ENCODE data around the gene TTC23L. TPM values are rescaled to one million over a fixed set of nuclear protein-coding genes. Genes with fewer than 3 reads are reported as not detected.

The TTC23L gene
- total and polyA plus RNA-seq, 2 of the 8 experiments (the other 6 are each of a cell fraction or from before 2014, with no cell fraction given): 1.1 to 2.4 TPM

GRCh38 chr5:34941936-34942335 is 103.0 kb downstream of the TTC23L start:
- H3K23me2 ChIP-seq (ENCODE audit: low read depth, low read length): no peaks in the 10 kb centered on the region
- H4K91ac ChIP-seq (replicated peaks; ENCODE audit: insufficient read length, low read length): no peak overlapping the region
- no peak overlapping the region for H2BK5ac ChIP-seq (ENCODE audit: low read depth, low read length)
- H3K14ac ChIP-seq (ENCODE audit: insufficient read length): no peak overlapping the region
- H3K4me3 ChIP-seq (ENCODE audit: extremely low read depth in 1 of 4, insufficient read depth in 2 of 4, low read depth in 3 of 4, low read length in 4 of 4): no peak overlapping the region
- H4K5ac ChIP-seq (ENCODE audit: insufficient read length, low read depth, low read length): no peak overlapping the region
- no peak overlapping the region for H2BK15ac ChIP-seq (ENCODE audit: low read length)
- H4K20me1 ChIP-seq (replicated peaks in 1 of 2; ENCODE audit: control insufficient read depth in 1 of 2, insufficient read depth in 2 of 2, low read length in 2 of 2): peaks cover 0 to 1% of the 10 kb centered on the region in 2 experiments
- no peaks in the 10 kb centered on the region for H3K4me1 ChIP-seq (replicated peaks in 1 of 4; ENCODE audit: control insufficient read depth in 3 of 4, insufficient read depth in 4 of 4, low read length in 3 of 4)
- H2BK120ac ChIP-seq (replicated peaks; ENCODE audit: low read depth, low read length): no peak overlapping the region
- H2AFZ ChIP-seq (ENCODE audit: low read length): no peak overlapping the region
- H3K36me3 ChIP-seq (ENCODE audit: control insufficient read depth in 2 of 4, insufficient read depth in 4 of 4, low read length in 3 of 4): peaks cover 16 to 86% (median 32%) of the 10 kb centered on the region in 4 experiments
- H2BK20ac ChIP-seq (ENCODE audit: low read length): no peak overlapping the region
- H3K9me3 ChIP-seq (ENCODE audit: insufficient read depth in 2 of 2, low read depth in 1 of 2, low read length in 1 of 2): no peaks in the 10 kb centered on the region
- DNase-seq (ENCODE audit: low read depth in 1 of 2, low spot score in 2 of 2) (no peak), FAIRE-seq (no peak)
- H3K27ac ChIP-seq (ENCODE audit: low read depth, low read length): no peak overlapping the region
- H3K4ac ChIP-seq (replicated peaks; ENCODE audit: insufficient read length, low read depth, low read length): no peak overlapping the region
- no peak overlapping the region for H3K9ac ChIP-seq (replicated peaks in 1 of 4; ENCODE audit: extremely low read depth in 1 of 4, low read depth in 3 of 4, low read length in 3 of 4)
- no peaks in the 10 kb centered on the region for H3K27me3 ChIP-seq (replicated peaks in 1 of 4; ENCODE audit: control insufficient read depth in 3 of 4, extremely low read depth in 1 of 4, insufficient read depth in 3 of 4, low read length in 3 of 4)
- H2AK5ac ChIP-seq (ENCODE audit: low read depth, low read length): no peak overlapping the region
- WGBS, 2 experiments (ENCODE audit: extremely low coverage in 1 of 2, insufficient coverage in 1 of 2, insufficient read length in 1 of 2, insufficient replicate concordance in 2 of 2, low coverage in 1 of 2, low lambda C conversion rate in 2 of 2, missing lambda C conversion rate in 1 of 2): 93% methylated on average over 3 of the region's 3 CpGs; no CpG with 5 or more reads in 1 of the 2 experiments
- H3K56ac ChIP-seq (replicated peaks; ENCODE audit: insufficient read length, low read depth, low read length): no peak overlapping the region
- no peak overlapping the region for H3K18ac ChIP-seq (ENCODE audit: extremely low read depth, low read length)
- no peak overlapping the region for H4K8ac ChIP-seq (ENCODE audit: extremely low read depth, insufficient read depth, low read length)
- POLR2A ChIA-PET (ENCODE audit: partially characterized antibody): no interaction called here
- no peak overlapping the region for H2BK12ac ChIP-seq (ENCODE audit: low read depth, low read length)
- no peak overlapping the region for H3K4me2 ChIP-seq (ENCODE audit: insufficient read depth in 1 of 2, low read depth in 2 of 2, low read length in 2 of 2)
- no peaks in the 10 kb centered on the region for H3K79me1 ChIP-seq (ENCODE audit: low read depth, low read length)
- CTCF ChIA-PET (ENCODE audit: partially characterized antibody): no interaction called here
- H3K79me2 ChIP-seq (ENCODE audit: control insufficient read depth in 1 of 2, insufficient read depth in 2 of 2, low read length in 2 of 2): no peaks in the 10 kb centered on the region
- no peak overlapping the region for H3K23ac ChIP-seq (ENCODE audit: insufficient read length)
- TF ChIP-seq ATF2 (IDR thresholded peaks at IDR 0.05; ENCODE audit: low read length): no peak
- TF ChIP-seq CBX5 (IDR thresholded peaks at IDR 0.05; ENCODE audit: low read depth, low read length): no peak
- no peak for TF ChIP-seq SUZ12 (IDR thresholded peaks at IDR 0.05; ENCODE audit: low read length)
- no peak for TF ChIP-seq SIX5 (IDR thresholded peaks at IDR 0.05; ENCODE audit: low read depth, low read length)
- no peak for TF ChIP-seq JUN (IDR thresholded peaks at IDR 0.05; ENCODE audit: low read depth, low read length)
- no peak for TF ChIP-seq POU5F1 (IDR thresholded peaks at IDR 0.05; ENCODE audit: low read depth, low read length)
- no peak for TF ChIP-seq GABPA (IDR thresholded peaks at IDR 0.05; ENCODE audit: borderline replicate concordance, insufficient read depth, low read length)
- TF ChIP-seq TAF1 (IDR thresholded peaks at IDR 0.05; ENCODE audit: low read depth, low read length): no peak
- TF ChIP-seq HDAC2 (IDR thresholded peaks at IDR 0.05; ENCODE audit: borderline replicate concordance in 1 of 2, low read depth in 2 of 2, low read length in 2 of 2): no peak
- no peak for TF ChIP-seq CBX8 (IDR thresholded peaks at IDR 0.05; ENCODE audit: borderline replicate concordance, low read depth, low read length)
- TF ChIP-seq KDM4A (IDR thresholded peaks at IDR 0.05; ENCODE audit: low read depth, low read length, severe bottlenecking): no peak
- TF ChIP-seq EGR1 (IDR thresholded peaks at IDR 0.05; ENCODE audit: borderline replicate concordance, low read depth, low read length): no peak
- TF ChIP-seq RFX5 (IDR thresholded peaks at IDR 0.05; ENCODE audit: borderline replicate concordance, low read depth, low read length): no peak

All from H1 (cell line).